IMR-90 (cell line): ENCODE measurements around the gene FAHD1. TPM values are rescaled to one million over a fixed set of nuclear protein-coding genes. Genes with fewer than 3 reads are reported as not detected.

Experiments used
- ATAC-seq: fragments of 200-7000 bp; cut with Tn5 transposase; 2 replicates; pipeline ENCODE4 v1.9.1; 2020; ENCODE audit warnings: low read depth, mild to moderate bottlenecking, moderate library complexity
- BruUV-seq: library from RNA; stranded (reverse); fragments of 400-500 nt; replicated peaks from 2 replicates; lab custom pipeline; 2021; lab: Mats Ljungman, UMichigan
- CTCF ChIA-PET: fragments of 300-600 bp; formaldehyde crosslinking; extraction: SDS; loops from one replicate; lab custom pipeline; 2021; ENCODE audit warnings: antibody characterized with exemption; lab: Yijun Ruan, JAX
- POLR2A ChIA-PET: fragments of 300-600 bp; sonication (Branson Sonifier 250); formaldehyde crosslinking; loops from one replicate; lab custom pipeline; 2022; ENCODE audit warnings: antibody characterized with exemption; ENCODE audit not compliant: unreplicated experiment; lab: Charles Lee
- DNase-seq: peaks from one replicate; pipeline ENCODE4 v3.0.0; 2013
- H2AFZ ChIP-seq: replicated peaks from 2 replicates; pipeline ENCODE3; 2013; ENCODE audit warnings: low read length, mild to moderate bottlenecking; ENCODE audit not compliant: poor library complexity
- H2AK5ac ChIP-seq: 2 replicates; pipeline ENCODE4 v1.6.1; 2013; ENCODE audit warnings: low read depth, low read length, inconsistent platforms
- H2AK9ac ChIP-seq: replicated peaks from 2 replicates; pipeline ENCODE3; 2013; ENCODE audit warnings: mild to moderate bottlenecking, low read depth, low read length, moderate library complexity; ENCODE audit not compliant: poor library complexity
- H2BK120ac ChIP-seq: 2 replicates; pipeline ENCODE4 v1.6.1; 2013; ENCODE audit warnings: low read depth, low read length, inconsistent platforms
- H2BK15ac ChIP-seq: 3 replicates; pipeline ENCODE4 v1.6.1; 2013; ENCODE audit warnings: low read depth, low read length, inconsistent platforms
- H2BK20ac ChIP-seq: 2 replicates; pipeline ENCODE4 v1.6.1; 2013; ENCODE audit warnings: low read depth, mild to moderate bottlenecking, inconsistent platforms, low read length, moderate library complexity
- H2BK5ac ChIP-seq: 2 replicates; pipeline ENCODE4 v1.6.1; 2013; ENCODE audit warnings: mild to moderate bottlenecking, low read depth, low read length, inconsistent platforms; ENCODE audit not compliant: poor library complexity, severe bottlenecking
- H3K14ac ChIP-seq: replicated peaks from 2 replicates; pipeline ENCODE4 v1.6.1; 2013; ENCODE audit warnings: low read depth, low read length, inconsistent platforms
- H3K18ac ChIP-seq: 2 replicates; pipeline ENCODE4 v1.6.1; 2013; ENCODE audit warnings: low read depth, low read length, control low read depth
- H3K23ac ChIP-seq: 2 replicates; pipeline ENCODE4 v1.6.1; 2013; ENCODE audit warnings: low read depth, low read length, inconsistent platforms
- H3K27ac ChIP-seq: 2 replicates; pipeline ENCODE4 v1.5.1; 2013; ENCODE audit warnings: mild to moderate bottlenecking, control low read depth, low read length; ENCODE audit not compliant: insufficient read depth
- H3K27me3 ChIP-seq: 2 replicates; pipeline ENCODE4 v1.6.1; 2013; ENCODE audit warnings: low read length; ENCODE audit not compliant: control insufficient read depth, insufficient read depth
- H3K36me3 ChIP-seq: 2 replicates; pipeline ENCODE4 v1.6.1; 2013; ENCODE audit warnings: low read length, mixed read lengths; ENCODE audit not compliant: control insufficient read depth, insufficient read depth
- H3K4ac ChIP-seq: 2 replicates; pipeline ENCODE4 v1.6.1; 2013; ENCODE audit warnings: low read depth, low read length, inconsistent platforms
- H3K4me1 ChIP-seq: 2 replicates; pipeline ENCODE4 v1.6.1; 2013; ENCODE audit warnings: low read length, mixed read lengths; ENCODE audit not compliant: control insufficient read depth, insufficient read depth
- H3K4me2 ChIP-seq: 2 replicates; pipeline ENCODE4 v1.6.1; 2013; ENCODE audit warnings: low read depth, mild to moderate bottlenecking, control low read depth, low read length, moderate library complexity
- H3K4me3 ChIP-seq: 2 replicates; pipeline ENCODE4 v1.5.1; 2013; ENCODE audit warnings: low read depth, mild to moderate bottlenecking, control low read depth, low read length, moderate library complexity; ENCODE audit not compliant: insufficient read depth
- H3K56ac ChIP-seq: 2 replicates; pipeline ENCODE4 v1.6.1; 2013; ENCODE audit warnings: low read length, inconsistent platforms; ENCODE audit not compliant: insufficient read depth; ENCODE audit errors: extremely low read depth
- H3K79me1 ChIP-seq, 2 experiments: 2 replicates each; pipeline ENCODE4 v1.6.1; 2013; ENCODE audit warnings: low read length in 2 of 2, inconsistent platforms in 1 of 2, low read depth in 1 of 2
- H3K9ac ChIP-seq: 2 replicates; pipeline ENCODE4 v1.6.1; 2013; ENCODE audit warnings: low read depth, low read length, control low read depth
- H3K9me1 ChIP-seq: 2 replicates; pipeline ENCODE4 v1.6.1; 2013; ENCODE audit warnings: low read length, inconsistent platforms; ENCODE audit not compliant: insufficient read depth
- H3K9me3 ChIP-seq: 2 replicates; pipeline ENCODE4 v1.6.1; 2013; ENCODE audit warnings: low read length; ENCODE audit not compliant: control insufficient read depth, insufficient read depth
- H4K20me1 ChIP-seq: 2 replicates; pipeline ENCODE4 v1.6.1; 2013; ENCODE audit warnings: low read length, inconsistent platforms; ENCODE audit not compliant: insufficient read depth
- H4K5ac ChIP-seq: 2 replicates; pipeline ENCODE4 v1.6.1; 2013; ENCODE audit warnings: mild to moderate bottlenecking, low read depth, low read length, control low read depth
- H4K8ac ChIP-seq, 2 experiments: 2 replicates each; pipeline ENCODE4 v1.6.1; 2013; ENCODE audit warnings: low read depth in 2 of 2, low read length in 2 of 2, control low read depth in 1 of 2, inconsistent platforms in 1 of 2
- H4K91ac ChIP-seq: 2 replicates; pipeline ENCODE4 v1.6.1; 2013; ENCODE audit warnings: low read depth, low read length, inconsistent platforms; ENCODE audit not compliant: insufficient read depth
- BHLHE40 ChIP-seq: fragments of 150-350 bp; IDR thresholded peaks from 2 replicates; pipeline ENCODE4 v1.6.1; 2016; ENCODE audit warnings: mild to moderate bottlenecking, low read depth, low read length
- CHD1 ChIP-seq: IDR thresholded peaks from 2 replicates; pipeline ENCODE4 v1.6.1; 2012; ENCODE audit warnings: low read depth, low read length, improper control_type of control experiment
- ELK1 ChIP-seq: fragments of 150-350 bp; IDR thresholded peaks from 2 replicates; pipeline ENCODE4 v1.6.1; 2016; ENCODE audit warnings: low read depth, mild to moderate bottlenecking, low read length, moderate library complexity, borderline replicate concordance
- MAZ ChIP-seq: IDR thresholded peaks from 2 replicates; pipeline ENCODE4 v1.6.1; 2012; ENCODE audit warnings: low read depth, mild to moderate bottlenecking, low read length, improper control_type of control experiment, moderate library complexity, borderline replicate concordance
- NFE2L2 ChIP-seq: fragments of 150-350 bp; IDR thresholded peaks from 2 replicates; pipeline ENCODE4 v1.6.1; 2016; ENCODE audit warnings: low read depth, mild to moderate bottlenecking, low read length
- POLR2A ChIP-seq: IDR thresholded peaks from 2 replicates; pipeline ENCODE4 v1.6.1; 2012; ENCODE audit warnings: mild to moderate bottlenecking, low read depth, low read length
- RAD21 ChIP-seq: IDR thresholded peaks from 2 replicates; pipeline ENCODE4 v1.6.1; 2012; ENCODE audit warnings: low read length, improper control_type of control experiment
- RCOR1 ChIP-seq: IDR thresholded peaks from 2 replicates; pipeline ENCODE4 v1.6.1; 2012; ENCODE audit warnings: mild to moderate bottlenecking, low read length, improper control_type of control experiment; ENCODE audit not compliant: insufficient replicate concordance
- RFX5 ChIP-seq: IDR thresholded peaks from 2 replicates; pipeline ENCODE4 v1.8.0; 2012; ENCODE audit warnings: low read depth, mild to moderate bottlenecking, low read length, moderate library complexity
- USF2 ChIP-seq: fragments of 150-350 bp; IDR thresholded peaks from 2 replicates; pipeline ENCODE4 v1.6.1; 2017; ENCODE audit warnings: mild to moderate bottlenecking, antibody characterized with exemption, low read length, low read depth
- WGBS, 2 experiments: methylation state at CpG; one replicate each; pipeline versions ENCODE4 v1.1.5 to v1.1.7; 2013; ENCODE audit warnings: missing lambda C conversion rate in 2 of 2; ENCODE audit not compliant: insufficient read length in 1 of 2; ENCODE audit errors: extremely low coverage in 2 of 2; 5-methylcytosine and 5-hydroxymethylcytosine counted together
- dilution Hi-C: fragments of 300-500 bp; cut with HindIII; formaldehyde crosslinking; loops from one replicate; pipeline ENCODE4 v1.14.3; 2018; ENCODE audit warnings: low sequenced_read_pairs; ENCODE audit not compliant: unreplicated experiment
- in situ Hi-C: fragments of 300-500 bp; cut with MboI; formaldehyde crosslinking; loops from 3 replicates; pipeline ENCODE4 v1.14.3; 2019; ENCODE audit warnings: low sequenced_read_pairs, inconsistent platforms, mixed read lengths
- intact Hi-C: fragments of 100-400 bp; cut with micrococcal nuclease; formaldehyde crosslinking; loops from 2 replicates; pipeline ENCODE4 v1.10.0; 2022
- polyA plus RNA-seq, 3 experiments: library from polyadenylated mRNA; depleted of rRNA; stranded (reverse); fragments of >200 nt; gene quantifications; 2 replicates each; pipeline ENCODE4 v1.2.3, GENCODE V29; 2012; ENCODE audit warnings: low replicate concordance in 1 of 3
- total RNA-seq: library from RNA; depleted of rRNA; stranded (reverse); fragments of >200 nt; gene quantifications from 2 replicates; pipeline ENCODE4 v1.2.3, GENCODE V29; 2012

FAHD1 gene
- total and polyA plus RNA-seq, 2 of the 4 experiments (the other 2 are of a cell fraction): 65.3 to 85.9 TPM

- DNase-seq: no peak
- Histone ChIP-seq H4K20me1 (peaks cover 15% of the 10 kb centered on the region; the same call in 1 of the 2 replicates), H3K23ac (no peak overlapping the region), H2BK5ac (no peak overlapping the region), H2BK20ac (no peak overlapping the region), H2AFZ (no peak overlapping the region), H3K9ac (no peak overlapping the region), H2AK5ac (no peak overlapping the region), H2BK120ac (no peak overlapping the region), H3K4me1 (peaks cover 2% of the 10 kb centered on the region; the same call in 1 of the 2 replicates), H3K79me1 (peaks cover 10 to 40% of the 10 kb centered on the region in 2 experiments), H2BK15ac (no peak overlapping the region), H2AK9ac (no peak overlapping the region), H4K91ac (no peak overlapping the region), H3K36me3 (peaks cover 8% of the 10 kb centered on the region), H3K4me3 (no peak overlapping the region), H3K18ac (no peak overlapping the region), H3K27ac (no peak overlapping the region), H3K56ac (no peak overlapping the region), H4K8ac (no peak overlapping the region), H3K4ac (no peak overlapping the region), H3K14ac (no peak overlapping the region), H3K9me1 (peaks cover 11% of the 10 kb centered on the region), H3K27me3 (no peaks in the 10 kb centered on the region), H4K5ac (no peak overlapping the region), H3K9me3 (no peaks in the 10 kb centered on the region), H3K4me2 (no peak overlapping the region)
- dilution Hi-C loops: no loop called here
- ATAC-seq: no peak
- intact Hi-C loops: no loop called here
- 72% methylated on average over 5 of the region's 19 CpGs; no CpG with 5 or more reads in 1 of the 2 experiments for WGBS, 2 experiments
- TF ChIP-seq NFE2L2 (no peak), BHLHE40 (no peak), RFX5 (no peak), RCOR1 (no peak), USF2 (no peak), CHD1 (no peak), MAZ (no peak), ELK1 (no peak), RAD21 (no peak), POLR2A (no peak)
- POLR2A ChIA-PET: no interaction called here
- in situ Hi-C loops: no loop called here
- no TSS peak for BruUV-seq
- CTCF ChIA-PET: no interaction called here
These were observed 4.4 kb downstream of the FAHD1 start for GRCh38 chr16:1831186-1832075.
